Progenitor cell of endocrine pancreas (in vitro differentiated cells): ENCODE results near the gene TUBD1. TPM values are rescaled to one million over a fixed set of nuclear protein-coding genes. Genes with fewer than 3 reads are reported as not detected.

Experiments
- DNase-seq: peaks from one replicate; pipeline ENCODE4 v3.0.0; 2021; ENCODE audit warnings: low spot score; ENCODE audit not compliant: unreplicated experiment
- H3K27ac Mint-ChIP-seq: 2 replicates; pipeline ENCODE4 v1.8.0; 2021; ENCODE audit warnings: mild to moderate bottlenecking, moderate library complexity, mixed read lengths
- H3K27me3 Mint-ChIP-seq: 2 replicates; pipeline ENCODE4 v1.8.0; 2021; ENCODE audit warnings: mixed read lengths
- H3K36me3 Mint-ChIP-seq: 2 replicates; pipeline ENCODE4 v1.8.0; 2022; ENCODE audit warnings: mixed read lengths; ENCODE audit not compliant: insufficient read depth
- H3K4me1 Mint-ChIP-seq: 2 replicates; pipeline ENCODE4 v1.8.0; 2021; ENCODE audit warnings: low read depth, mixed read lengths
- H3K4me3 Mint-ChIP-seq: 2 replicates; pipeline ENCODE4 v1.8.0; 2021; ENCODE audit warnings: low read depth, mild to moderate bottlenecking, moderate library complexity, mixed read lengths
- H3K9me3 Mint-ChIP-seq: 2 replicates; pipeline ENCODE4 v1.8.0; 2021; ENCODE audit warnings: low read depth, mixed read lengths
- CTCF ChIP-seq: fragments of 200-600 bp; sonication (generic); IDR thresholded peaks from one replicate; pipeline ENCODE4 v1.5.0; 2021; ENCODE audit warnings: antibody characterized with exemption, mild to moderate bottlenecking; ENCODE audit not compliant: unreplicated experiment
- total RNA-seq: library from RNA; stranded (reverse); gene quantifications from 2 replicates; pipeline ENCODE4 v1.2.1, GENCODE V29; 2021

The TUBD1 gene
- total RNA-seq, 1 donor from 2014 or later: 31.7 TPM

- DNase-seq: no peak
- no peaks in the 10 kb centered on the region for H3K27me3 Mint-ChIP-seq
- no peaks in the 10 kb centered on the region for H3K36me3 Mint-ChIP-seq
- peaks cover 15% of the 10 kb centered on the region for H3K4me1 Mint-ChIP-seq
- TF ChIP-seq CTCF: no peak
- no peak overlapping the region for H3K27ac Mint-ChIP-seq
- H3K9me3 Mint-ChIP-seq: no peaks in the 10 kb centered on the region
- no peak overlapping the region for H3K4me3 Mint-ChIP-seq
Measured at GRCh38 chr17:59897090-59897489, 4.3 kb upstream of the TUBD1 start.

- Mint-ChIP-seq H3K36me3 (peaks cover 6% of the 10 kb centered on the region), H3K9me3 (no peaks in the 10 kb centered on the region), H3K27ac (peak overlapping the region; percentile 99), H3K27me3 (no peaks in the 10 kb centered on the region), H3K4me1 (peaks cover 20% of the 10 kb centered on the region), H3K4me3 (peak overlapping the region; percentile 99)
- no peak for TF ChIP-seq CTCF
- no peak for DNase-seq
Measured at GRCh38 chr17:59893676-59894100, 945 bp upstream of the TUBD1 start.

- peak overlapping the region; percentile 99 for H3K4me3 Mint-ChIP-seq
- TF ChIP-seq CTCF: no peak
Measured at GRCh38 chr17:59892251-59892923, 356 bp downstream of the TUBD1 start.

GRCh38 chr17:59890720-59891119 is 2.0 kb downstream of the TUBD1 start:
- no peak for TF ChIP-seq CTCF
- Mint-ChIP-seq H3K36me3 (peaks cover 10% of the 10 kb centered on the region), H3K27me3 (no peaks in the 10 kb centered on the region), H3K9me3 (no peaks in the 10 kb centered on the region), H3K27ac (no peak overlapping the region), H3K4me1 (peaks cover 20% of the 10 kb centered on the region), H3K4me3 (peak overlapping the region; percentile 12)
- DNase-seq: no peak

More at GRCh38 chr17:59892251-59892923, 356 bp downstream of the TUBD1 start:
- H3K9me3 Mint-ChIP-seq: no peaks in the 10 kb centered on the region
- DNase-seq: no peak
- H3K36me3 Mint-ChIP-seq: peaks cover 10% of the 10 kb centered on the region
- H3K27ac Mint-ChIP-seq: peak overlapping the region; percentile 99
- no peaks in the 10 kb centered on the region for H3K27me3 Mint-ChIP-seq
- H3K4me1 Mint-ChIP-seq: peaks cover 20% of the 10 kb centered on the region

GRCh38 chr17:59888145-59888750 is 4.5 kb downstream of the TUBD1 start:
- no peak overlapping the region for H3K27ac Mint-ChIP-seq

More at GRCh38 chr17:59888145-59888750, 4.5 kb downstream of the TUBD1 start:
- Mint-ChIP-seq H3K9me3 (no peaks in the 10 kb centered on the region), H3K4me3 (no peak overlapping the region), H3K36me3 (peaks cover 10% of the 10 kb centered on the region), H3K27me3 (no peaks in the 10 kb centered on the region), H3K4me1 (peaks cover 6% of the 10 kb centered on the region)
- TF ChIP-seq CTCF: no peak
- no peak for DNase-seq
